HG03196 (cell line): ENCODE results near the gene EML4.
"Not testable (repeated sequence)": the region's sequence is repeated elsewhere in the genome, so short reads cannot be mapped to it uniquely, and the experiment has no call there.

Experiments used
- ATAC-seq: cut with Tn5 transposase; IDR thresholded peaks from one replicate; pipeline ENCODE4 v1.9.1; 2021; ENCODE audit not compliant: unreplicated experiment

EML4 gene

GRCh38 chr2:42371611-42372473 lies 202.7 kb downstream of the EML4 start:
- ATAC-seq, result no peak

GRCh38 chr2:42372474-42373200 lies 203.5 kb downstream of the EML4 start:
- no peak for ATAC-seq

- ATAC-seq, result no peak
Observed at GRCh38 chr2:42376758-42377157, 207.6 kb downstream of the EML4 start.

- no peak for ATAC-seq
Observed at GRCh38 chr2:42378415-42378814, 209.3 kb downstream of the EML4 start.

- not testable (repeated sequence) for ATAC-seq
Observed at GRCh38 chr2:42380026-42380425, 210.9 kb downstream of the EML4 start.

GRCh38 chr2:42382144-42382543 lies 213.0 kb downstream of the EML4 start:
- ATAC-seq, result no peak
